Bronchial smooth muscle cell (primary cell): Measurements from ENCODE around the gene CLRN2. TPM values are rescaled to one million over a fixed set of nuclear protein-coding genes. Genes with fewer than 3 reads are reported as not detected.

Experiments used
- total RNA-seq: library from RNA; depleted of rRNA; stranded (reverse); fragments of >200 nt; gene quantifications from 2 replicates; pipeline ENCODE4 v1.2.1, GENCODE V29; 2014

The CLRN2 gene
- not detected in 2 replicates for total RNA-seq

GRCh38 chr4:17514865-17515264, at the start of gene CLRN2:
CLRN2 (plus strand) TSS chr4:17515165; CDS start chr4:17515267, 102 bp downstream.

GRCh38 chr4:17511950-17512795, 2.8 kb upstream of the CLRN2 start, which contains the start of gene QDPR:
QDPR (minus strand) TSS chr4:17512090; CDS start chr4:17512054, 36 bp downstream.

Other genes with a start within 250 kb of the CLRN2 start
- 22.5 and 43.0 TPM in 2 replicates for gene QDPR, start 3.1 kb upstream of the CLRN2 start, total RNA-seq
- 95.4 and 111 TPM in 2 replicates for gene LAP3, start 62.0 kb downstream of the CLRN2 start, total RNA-seq
- gene MED28, start 99.5 kb downstream of the CLRN2 start, total RNA-seq = 5.9 and 12.0 TPM in 2 replicates